HG02938 (cell line): ENCODE results near the gene AKR1C4.
"Not testable (repeated sequence)": the region's sequence is repeated elsewhere in the genome, so short reads cannot be mapped to it uniquely, and the experiment has no call there.

Experiments used
- ATAC-seq: cut with Tn5 transposase; IDR thresholded peaks from one replicate; pipeline ENCODE4 v1.9.1; 2021; ENCODE audit warnings: mild to moderate bottlenecking, moderate library complexity; ENCODE audit not compliant: unreplicated experiment

The AKR1C4 gene

DNA sequence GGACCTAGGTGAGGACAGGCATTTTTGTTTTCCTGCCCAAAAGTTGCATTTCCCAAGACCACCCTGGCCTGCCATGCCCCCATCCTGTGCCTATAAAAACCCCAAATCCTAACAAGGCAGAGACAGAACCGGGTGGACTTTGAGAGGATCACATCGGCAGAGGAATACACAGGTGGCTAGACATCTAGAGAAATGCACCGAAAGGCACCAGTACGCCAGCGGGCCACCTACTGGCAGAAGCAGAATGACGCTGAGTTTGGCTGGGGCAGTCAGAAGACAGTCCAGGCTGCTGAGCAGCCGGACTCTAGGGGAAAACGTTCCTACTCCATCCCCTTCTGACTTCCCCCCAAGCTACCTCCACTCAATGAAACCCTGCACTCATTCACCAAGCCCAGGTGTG, 2.8 kb downstream of the AKR1C4 start:
- ATAC-seq, result no peak

DNA sequence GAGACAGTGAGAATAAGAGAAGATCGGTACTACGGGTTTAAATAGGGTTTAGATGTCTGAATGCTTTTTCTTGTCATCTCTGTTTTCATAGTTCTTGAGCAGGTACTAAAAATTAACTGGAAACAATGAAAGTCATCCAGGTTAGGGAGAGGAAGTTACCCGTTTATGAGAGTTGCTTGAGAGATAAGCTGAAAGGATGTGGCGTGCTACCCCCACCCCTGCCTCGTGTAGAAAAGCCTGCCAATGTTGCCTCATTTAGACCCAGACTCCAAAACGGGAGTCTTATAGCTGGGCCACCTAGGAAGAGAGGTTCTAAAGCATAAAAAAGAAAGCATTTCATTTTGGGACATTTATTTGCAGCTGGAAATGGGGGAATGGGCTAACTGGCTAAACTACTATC, 10.2 kb downstream of the AKR1C4 start:
- ATAC-seq, result no peak

DNA sequence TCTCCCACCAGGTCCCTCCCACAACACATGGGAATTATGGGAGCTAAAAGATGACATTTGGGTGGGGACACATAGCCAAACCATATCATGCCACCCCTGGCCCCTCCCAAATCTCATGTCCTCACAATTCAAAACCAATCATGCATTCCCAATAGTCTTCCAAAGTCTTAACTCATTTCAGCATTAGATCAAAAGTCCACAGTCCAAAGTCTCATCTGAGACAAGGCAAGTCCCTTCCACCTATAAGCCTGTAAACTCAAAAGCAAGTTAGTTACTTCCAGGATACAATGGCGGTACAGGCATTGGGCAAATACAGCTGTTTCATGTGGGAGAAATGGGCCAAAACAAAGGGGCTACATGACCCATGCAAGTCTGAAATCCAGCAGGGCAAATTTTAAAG, 13.1 kb downstream of the AKR1C4 start:
- ATAC-seq, result not testable (repeated sequence)

DNA sequence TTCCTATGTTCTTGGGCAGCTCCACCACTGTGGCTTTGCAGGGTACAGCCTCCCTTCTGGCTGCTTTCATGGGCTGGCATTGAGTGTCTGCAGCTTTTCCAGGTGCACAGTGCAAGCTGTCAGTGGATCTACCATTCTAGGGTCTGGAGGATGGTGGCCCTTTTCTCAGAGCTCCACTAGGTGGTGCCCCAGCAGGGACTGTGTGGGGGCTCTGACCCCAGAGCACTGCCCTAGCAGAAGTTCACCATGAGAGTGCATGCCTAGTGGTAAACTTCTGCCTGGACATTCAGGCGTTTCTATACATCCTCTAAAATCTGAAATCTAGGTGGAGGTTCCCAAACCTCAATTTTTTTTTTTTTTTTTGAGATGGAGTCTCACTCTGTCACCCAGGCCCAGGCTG, 13.6 kb downstream of the AKR1C4 start:
- ATAC-seq, result not testable (repeated sequence)

DNA sequence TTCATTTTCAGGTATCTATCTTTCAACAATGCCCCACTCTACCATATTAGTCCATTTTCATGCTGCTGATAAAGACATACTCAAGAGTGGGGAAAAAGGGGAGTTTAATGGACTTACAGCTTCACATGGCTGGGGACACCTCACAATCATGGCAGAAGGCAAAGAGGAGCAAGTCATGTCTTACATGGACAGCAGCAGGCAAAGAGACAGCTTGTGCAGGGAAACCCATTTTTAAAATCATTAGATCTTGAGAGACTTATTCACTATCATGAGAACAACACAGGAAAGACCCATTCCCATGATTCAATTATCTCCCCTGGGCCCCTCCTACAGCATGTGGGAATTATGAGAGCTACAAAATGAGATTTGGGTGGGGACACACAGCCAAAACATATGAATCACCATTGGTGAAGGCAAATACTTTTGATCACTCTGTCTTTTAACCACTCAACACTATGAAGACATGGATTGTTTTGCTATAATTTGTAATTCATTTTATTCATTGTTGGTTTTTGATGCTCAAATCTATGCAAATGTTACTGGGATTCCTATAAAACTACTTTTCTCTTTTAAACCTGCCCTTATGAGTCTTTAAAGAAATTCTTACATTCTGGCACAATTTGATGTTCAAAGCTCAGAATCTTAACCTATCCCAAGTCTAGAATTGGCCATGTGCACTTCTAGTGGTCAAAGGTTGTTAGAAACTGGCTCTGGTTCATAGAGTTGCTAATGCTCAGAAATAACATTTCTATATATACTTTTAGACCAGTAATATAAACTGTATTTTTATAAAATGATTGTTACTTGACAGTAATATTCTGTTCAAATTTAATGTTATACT, 15.3 kb downstream of the AKR1C4 start:
- ATAC-seq, result no peak

DNA sequence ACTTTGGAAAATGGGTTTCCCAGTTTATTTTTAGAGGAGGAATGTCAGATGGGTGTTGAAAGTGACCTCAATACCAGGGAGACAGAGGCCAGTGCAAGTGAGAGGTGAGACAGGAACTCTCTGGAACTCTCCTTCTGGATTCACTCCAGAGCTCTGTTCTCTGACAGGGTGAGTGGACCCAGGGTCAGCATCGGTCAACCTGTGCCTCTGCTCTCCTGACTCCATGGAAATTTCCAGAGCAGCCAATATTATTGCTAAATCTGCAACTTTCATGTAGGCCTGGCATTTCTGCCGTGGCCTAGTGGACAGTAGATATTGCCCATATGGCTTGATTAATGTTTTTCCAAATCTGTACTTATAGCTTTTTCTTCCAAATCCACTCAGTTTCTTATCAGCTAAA, 20.2 kb downstream of the AKR1C4 start:
- no peak for ATAC-seq

DNA sequence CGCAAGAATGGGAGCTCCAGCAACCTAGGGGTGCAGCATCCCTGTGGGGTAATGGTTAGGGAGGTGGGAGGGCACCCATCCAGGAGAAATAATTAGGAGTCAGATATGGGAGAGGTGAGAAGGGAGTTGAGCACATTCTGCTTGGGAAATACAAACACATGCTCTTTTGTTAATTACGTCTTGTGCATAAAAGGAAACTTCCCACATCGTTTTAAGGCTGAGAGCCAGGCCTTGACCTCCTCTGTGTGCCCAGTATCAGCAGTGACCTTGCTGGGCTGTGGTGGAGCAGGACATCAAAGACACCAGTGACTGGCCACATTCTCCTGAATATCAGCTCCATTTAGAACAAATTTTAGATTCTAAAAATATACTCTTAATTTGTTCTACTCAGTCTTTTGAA, 22.6 kb downstream of the AKR1C4 start:
- no peak for ATAC-seq

DNA sequence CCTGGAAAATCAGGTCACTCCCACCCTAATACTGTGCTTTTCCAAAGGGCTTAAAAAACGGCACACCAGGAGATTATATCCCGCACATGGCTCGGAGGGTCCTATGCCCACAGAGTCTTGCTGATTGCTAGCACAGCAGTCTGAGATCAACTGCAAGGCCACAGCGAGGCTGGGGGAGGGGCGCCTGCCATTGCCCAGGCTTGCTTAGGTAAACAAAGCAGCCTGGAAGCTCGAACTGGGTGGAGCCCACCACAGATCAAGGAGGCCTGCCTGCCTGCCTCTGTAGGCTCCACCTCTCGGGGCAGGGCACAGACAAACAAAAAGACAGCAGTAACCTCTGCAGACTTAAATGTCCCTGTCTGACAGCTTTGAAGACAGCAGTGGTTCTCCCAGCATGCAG, 26.3 kb downstream of the AKR1C4 start:
- ATAC-seq, result not testable (repeated sequence)

DNA sequence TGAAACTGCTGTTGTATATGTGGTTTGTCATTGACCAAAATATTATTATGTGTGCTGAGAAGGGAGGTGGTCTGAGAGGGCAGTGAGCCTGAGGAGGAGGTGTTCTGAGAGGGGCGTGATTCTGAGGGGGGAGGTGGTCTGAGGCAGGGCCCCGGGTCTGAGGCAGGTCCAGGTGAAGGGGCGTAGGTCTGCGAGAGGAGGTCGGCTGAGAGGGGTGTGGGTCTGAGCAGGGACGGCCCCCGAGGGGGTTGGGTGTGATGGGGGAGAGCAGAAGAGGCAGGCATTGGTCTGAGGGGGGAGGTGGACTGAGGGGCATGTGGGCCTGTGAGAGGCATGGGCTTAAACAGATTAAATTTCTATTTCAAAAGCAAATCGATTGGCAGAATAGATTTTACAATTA, 32.4 kb downstream of the AKR1C4 start:
- no peak for ATAC-seq

DNA sequence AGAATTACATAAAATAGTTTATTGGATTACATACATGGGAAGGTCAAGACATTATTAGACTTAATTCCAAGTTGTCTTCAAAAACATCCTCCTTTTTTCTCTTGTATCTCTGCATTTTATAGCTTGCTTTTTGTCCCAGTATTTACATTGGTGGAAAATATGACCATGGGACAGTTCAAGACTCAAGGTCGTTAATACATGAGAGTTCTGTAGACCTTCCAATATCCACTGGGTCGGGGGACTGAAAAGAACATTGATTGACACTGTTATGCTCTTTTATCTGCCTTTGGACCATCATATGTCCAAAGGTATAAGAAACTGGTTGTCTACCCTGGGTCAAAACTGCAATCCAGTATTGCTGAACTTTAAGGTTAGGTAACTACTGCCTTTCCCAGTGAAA, 36.7 kb downstream of the AKR1C4 start:
- ATAC-seq, result no peak

DNA sequence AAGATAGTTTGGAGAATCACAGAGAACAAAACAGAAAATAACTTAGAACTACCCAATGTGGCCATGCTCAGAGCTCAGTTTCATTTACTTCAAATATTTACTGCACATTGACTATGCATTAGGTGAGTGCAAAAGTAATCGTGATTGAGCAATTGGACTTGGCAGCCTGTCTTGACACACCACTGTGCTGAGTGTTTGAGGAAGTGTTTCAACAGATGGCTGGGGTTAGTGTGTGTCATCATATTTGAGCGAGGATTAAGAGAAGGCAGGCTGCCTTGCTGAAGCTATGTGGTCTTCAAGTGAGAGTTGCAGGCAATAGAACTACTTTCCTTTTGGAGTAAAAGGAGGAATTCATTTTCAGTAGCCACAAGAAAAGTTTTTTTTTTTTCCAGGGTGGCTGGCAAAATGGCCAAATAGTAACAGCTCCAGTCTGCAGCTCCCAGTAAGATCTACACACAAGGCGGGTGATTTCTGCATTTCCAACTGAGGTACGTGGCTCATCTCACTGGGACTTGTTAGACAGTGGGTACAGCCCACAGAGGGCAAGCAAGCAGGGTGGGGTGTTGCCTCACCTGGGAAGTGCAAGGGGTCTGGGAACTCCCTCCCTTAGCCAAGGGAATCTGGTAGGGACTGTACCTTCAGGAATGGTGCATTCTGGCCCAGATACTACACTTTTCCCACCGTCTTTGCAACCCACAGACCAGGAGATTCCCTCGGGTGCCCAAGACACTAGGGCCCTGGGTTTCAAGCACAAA, 37.6 kb downstream of the AKR1C4 start:
- ATAC-seq, result no peak

DNA sequence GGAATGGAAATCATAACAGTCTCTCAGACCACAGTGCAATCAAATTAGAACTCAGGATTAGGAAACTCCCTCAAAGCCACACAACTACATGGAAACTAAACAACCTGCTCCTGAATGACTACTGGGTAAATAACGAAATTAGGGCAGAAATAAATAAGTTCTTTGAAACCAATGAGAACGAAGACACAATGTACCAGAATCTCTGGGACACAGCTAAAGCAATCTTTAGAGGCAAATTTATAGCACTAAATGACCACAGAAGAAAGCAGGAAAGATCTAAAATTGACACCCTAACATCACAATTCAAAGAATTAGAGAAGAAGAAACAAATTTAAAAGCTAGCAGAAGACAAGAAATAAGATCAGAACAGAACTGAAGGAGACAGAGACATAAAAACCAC, 40.9 kb downstream of the AKR1C4 start:
- ATAC-seq, result not testable (repeated sequence)

DNA sequence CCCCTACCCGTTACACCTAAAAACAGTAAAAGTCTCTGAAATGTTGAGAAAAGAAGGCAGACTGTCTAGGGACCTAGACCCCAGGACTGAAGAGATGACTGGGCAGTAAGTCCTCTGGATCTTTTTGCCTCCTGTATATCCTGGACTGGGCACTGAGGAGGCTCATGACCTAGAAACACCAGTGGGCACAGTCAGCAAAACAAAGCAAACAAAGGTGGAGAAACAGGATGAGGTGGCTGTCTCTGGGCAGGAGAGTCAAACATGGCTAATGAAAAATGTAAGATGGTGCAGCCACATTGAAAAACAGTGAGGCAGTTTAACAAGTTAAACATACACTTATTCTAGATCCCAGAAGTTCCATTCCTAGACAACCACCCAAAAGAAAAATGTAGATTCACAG, 45.9 kb downstream of the AKR1C4 start:
- no peak for ATAC-seq

DNA sequence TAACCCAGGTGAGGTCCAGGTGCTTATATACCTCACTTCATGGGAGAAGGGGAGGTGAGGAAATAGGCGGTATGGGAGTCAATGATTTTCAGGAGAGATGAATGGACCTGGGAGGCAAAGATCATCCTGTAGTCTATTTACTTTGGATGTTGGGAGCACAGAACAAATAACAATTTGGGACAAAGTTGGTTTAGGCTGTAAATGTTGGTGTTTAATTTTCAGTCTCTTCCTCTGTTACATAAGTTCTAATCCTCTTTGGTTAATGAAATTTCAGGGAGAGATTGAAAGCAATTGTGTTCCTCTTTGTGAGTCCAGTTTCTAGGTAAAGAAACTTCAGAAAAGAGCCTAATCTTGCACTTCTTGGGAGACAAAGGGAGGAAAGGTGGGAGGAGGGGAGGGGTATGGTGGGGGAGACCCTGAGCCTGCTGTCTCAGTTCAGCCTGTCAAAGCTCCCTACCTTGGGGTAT, 46.9 kb downstream of the AKR1C4 start:
- ATAC-seq, result no peak

DNA sequence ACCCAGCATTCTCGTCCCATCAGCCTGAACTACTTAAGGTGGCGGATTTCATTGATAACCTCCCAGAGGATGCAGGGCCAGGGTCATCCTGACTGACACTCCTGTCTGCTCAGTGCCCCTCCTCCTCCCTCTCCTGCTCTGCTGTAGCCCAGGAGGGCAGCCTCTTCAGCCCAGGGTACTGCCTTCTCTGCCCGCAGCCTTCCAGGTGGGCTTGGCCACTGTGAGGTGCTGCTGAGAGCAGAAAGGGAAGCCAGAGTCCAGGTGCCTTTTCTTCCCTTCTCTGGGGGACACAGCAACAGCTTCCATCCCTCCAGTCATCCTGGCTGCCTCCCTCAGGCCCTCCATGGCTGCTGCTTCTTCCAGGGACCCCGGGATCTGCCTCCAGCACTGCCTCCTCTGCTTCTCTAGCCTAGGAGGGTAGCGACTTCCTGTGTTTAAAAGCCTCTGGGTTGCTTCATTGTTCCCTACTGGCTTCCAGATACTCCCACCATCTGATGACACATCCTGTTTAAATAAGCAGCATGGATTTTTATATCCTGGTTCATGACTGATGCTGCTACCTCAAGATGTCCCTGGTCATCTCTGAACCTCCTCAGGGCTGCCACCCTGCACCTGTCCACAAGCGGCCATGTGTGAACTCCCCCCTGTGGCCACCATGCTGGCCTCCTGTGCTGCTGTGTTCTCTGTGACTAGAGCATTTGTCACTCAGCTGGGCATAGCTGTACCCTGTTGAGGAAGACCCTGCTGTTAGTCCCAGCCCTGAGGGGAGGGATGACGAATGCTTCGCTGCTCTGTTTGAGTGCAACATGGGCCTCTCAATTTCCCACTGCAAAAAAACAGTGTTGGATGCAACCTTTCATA, 55.8 kb downstream of the AKR1C4 start:
- no peak for ATAC-seq

DNA sequence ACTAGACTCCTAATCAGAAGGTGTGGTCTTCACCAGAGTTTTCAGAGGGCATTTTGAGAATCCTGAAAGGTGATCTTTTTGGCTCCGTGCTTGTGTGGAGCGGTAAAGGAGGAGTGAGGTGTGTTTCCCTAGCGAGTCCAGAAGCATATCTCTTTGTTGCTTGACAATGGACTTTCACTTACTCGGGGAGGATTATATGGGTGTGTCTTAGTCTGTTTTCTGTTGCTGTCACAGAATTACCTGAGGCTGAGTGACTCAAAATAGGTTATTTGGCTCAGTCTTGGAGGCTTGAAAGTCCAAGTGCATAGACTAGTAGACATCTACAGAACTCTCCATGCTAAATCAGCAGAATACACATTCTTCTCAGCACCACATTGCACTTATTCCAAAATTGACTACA, 57.9 kb downstream of the AKR1C4 start:
- no peak for ATAC-seq

DNA sequence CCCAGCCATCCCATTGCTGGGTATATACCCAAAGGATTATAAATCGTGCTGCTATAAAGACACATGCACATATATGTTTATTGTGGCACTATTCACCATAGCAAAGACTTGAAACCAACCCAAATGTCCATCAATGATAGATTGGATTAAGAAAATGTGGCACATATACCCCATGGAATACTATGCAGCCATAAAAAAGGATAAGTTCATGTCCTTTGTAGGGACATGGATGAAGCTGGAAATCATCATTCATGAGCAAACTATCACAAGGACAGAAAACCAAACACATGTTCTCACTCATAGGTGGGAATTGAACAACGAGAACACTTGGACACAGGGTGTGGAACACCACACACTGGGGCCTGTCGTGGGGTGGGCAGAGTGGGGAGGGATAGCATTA, 61.1 kb downstream of the AKR1C4 start:
- ATAC-seq, result not testable (repeated sequence)

DNA sequence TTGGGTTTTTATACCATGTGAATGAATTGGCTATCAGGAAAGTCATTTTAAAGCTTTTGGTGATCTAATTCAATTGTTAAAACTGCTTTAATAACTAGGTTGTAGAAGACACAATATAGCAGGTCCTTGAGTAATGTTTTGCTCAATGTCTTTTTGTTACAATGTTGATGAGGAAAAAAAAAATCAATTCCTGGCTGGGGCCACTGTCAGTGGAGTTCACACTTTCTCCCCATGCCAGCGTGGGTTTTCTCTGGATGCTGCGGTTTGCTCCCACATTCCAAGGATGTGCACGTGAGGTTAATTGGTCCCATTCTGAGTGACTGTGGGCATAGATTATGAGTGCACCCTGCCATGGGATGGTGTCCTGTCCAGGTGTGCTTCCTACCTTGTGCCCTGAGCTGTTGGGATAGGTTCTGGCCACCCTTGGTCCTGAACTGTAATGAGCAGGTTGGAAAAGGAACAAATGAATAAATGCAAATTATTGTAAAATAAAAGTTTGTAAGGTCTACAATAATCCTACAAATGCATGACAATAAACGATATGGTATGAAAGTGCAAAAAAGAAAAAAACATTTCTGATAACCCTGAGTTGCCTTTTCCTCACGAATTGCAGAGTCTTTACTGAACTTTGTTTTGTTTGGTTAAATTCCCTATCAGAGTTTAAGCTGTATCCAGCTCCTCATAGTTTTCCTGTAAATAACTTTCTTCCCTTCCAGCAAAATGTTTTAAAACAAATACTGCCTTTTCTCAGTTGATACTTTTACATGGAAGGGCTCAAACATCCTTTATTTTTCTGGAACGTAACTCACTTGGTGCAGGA, 62.7 kb downstream of the AKR1C4 start:
- ATAC-seq, result no peak

DNA sequence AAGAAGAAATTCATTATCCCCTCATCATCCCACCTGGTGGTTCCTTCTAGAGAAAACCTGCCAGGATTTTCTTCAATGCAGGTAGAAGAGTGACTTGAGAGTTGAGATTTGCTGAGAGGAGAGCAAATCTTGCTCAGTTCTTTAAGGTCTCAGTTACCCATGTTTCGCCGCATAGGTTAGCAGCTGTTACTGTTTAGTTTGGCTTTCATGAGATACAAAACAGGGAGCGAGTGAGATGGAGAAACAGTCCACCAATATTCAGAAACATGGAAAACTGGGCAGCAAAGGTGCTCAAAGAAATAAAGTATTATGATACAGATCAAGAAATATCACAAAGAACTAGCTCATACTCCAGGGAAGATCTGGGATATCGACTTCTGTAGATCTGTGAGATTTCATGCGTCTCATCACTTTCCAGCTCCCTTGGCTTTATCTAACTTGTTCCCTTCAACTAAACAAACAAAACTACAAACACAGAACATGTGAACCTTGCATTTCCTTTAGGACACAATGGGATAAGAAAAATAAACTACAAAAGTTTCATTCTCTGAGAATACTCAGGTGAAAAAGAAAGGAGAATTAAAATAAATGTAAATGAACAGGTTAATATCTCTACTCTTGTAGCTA, 63.4 kb downstream of the AKR1C4 start:
- no peak for ATAC-seq

DNA sequence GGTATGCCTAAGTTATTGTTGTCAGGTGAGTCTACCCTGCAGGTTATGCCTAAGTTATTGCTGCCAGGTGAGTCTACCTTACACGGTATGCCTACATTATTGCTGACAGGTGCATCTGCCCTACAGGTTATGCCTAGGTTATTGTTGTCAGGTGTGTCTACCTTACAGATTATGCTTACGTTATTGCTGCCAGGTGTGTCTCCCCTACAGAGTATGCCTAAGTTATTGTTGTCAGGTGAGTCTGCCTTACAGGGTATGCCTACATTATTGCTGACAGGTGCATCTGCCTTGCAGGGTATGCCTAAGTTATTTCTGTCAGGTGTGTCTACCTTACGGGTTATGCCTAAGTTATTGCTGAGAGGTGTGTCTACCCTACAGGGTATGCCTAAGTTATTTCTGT, 64.2 kb downstream of the AKR1C4 start:
- no peak for ATAC-seq
